H1 (cell line): Measurements from ENCODE around the gene CDH8. TPM values are rescaled to one million over a fixed set of nuclear protein-coding genes. Genes with fewer than 3 reads are reported as not detected.

ENCODE experiments used
- ASH2L ChIP-seq: fragments of 200-600, 300-600 bp; sonication (generic); IDR thresholded peaks from one replicate; pipeline ENCODE4 v1.7.1; 2017; ENCODE audit warnings: low read length
- BACH1 ChIP-seq: IDR thresholded peaks from 2 replicates; pipeline ENCODE4 v1.6.1; 2012; ENCODE audit warnings: low read length, improper control_type of control experiment
- CBX8 ChIP-seq: fragments of 300-800, 300-1000 bp; sonication (generic); IDR thresholded peaks from 2 replicates; pipeline ENCODE4 v1.7.1; 2016; ENCODE audit warnings: low read depth, low read length, borderline replicate concordance
- PHF8 ChIP-seq: fragments of 200-600 bp; sonication (generic); conservative IDR thresholded peaks from 2 replicates; pipeline ENCODE4 v1.7.1; 2012; ENCODE audit warnings: low read depth, mild to moderate bottlenecking, inconsistent platforms, low read length, moderate library complexity
- RAD21 ChIP-seq, 2 experiments: IDR thresholded peaks in 1 of 2; conservative IDR thresholded peaks in 1 of 2; 2 replicates each; pipeline ENCODE4 v1.6.1; 2011; ENCODE audit warnings: low read depth in 2 of 2, low read length in 2 of 2, improper control_type of control experiment in 1 of 2, inconsistent platforms in 1 of 2, mild to moderate bottlenecking in 1 of 2, moderate library complexity in 1 of 2
- RFX5 ChIP-seq: IDR thresholded peaks from 2 replicates; pipeline ENCODE4 v1.6.1; 2011; ENCODE audit warnings: low read depth, low read length, improper control_type of control experiment, borderline replicate concordance
- SUZ12 ChIP-seq: fragments of 200-600 bp; sonication (generic); IDR thresholded peaks from 2 replicates; pipeline ENCODE4 v1.6.1; 2012; ENCODE audit warnings: mild to moderate bottlenecking, inconsistent platforms, low read length, moderate library complexity, mixed read lengths
- TBP ChIP-seq: IDR thresholded peaks from 2 replicates; pipeline ENCODE4 v1.6.1; 2011; ENCODE audit warnings: low read depth, low read length, improper control_type of control experiment
- polyA plus RNA-seq, 7 experiments: library from polyadenylated mRNA; depleted of rRNA in 3 of 7; stranded (reverse) in 5 of 7; unstranded in 2 of 7; fragments of >200 nt in 5 of 7; fragments of 200-250 nt in 2 of 7; gene quantifications; 1 replicate in 5 of 7; 2 replicates in 1 of 7; 4 replicates in 1 of 7; pipeline versions ENCODE4 v1.2.1 to v1.2.3, GENCODE V29; 2011 to 2013; ENCODE audit warnings: missing spikeins in 2 of 7, mixed read lengths in 2 of 7
- total RNA-seq: library from RNA; stranded (reverse); fragmentation: NEBNext Ultra II Directional; extraction: Animal tissue kit (Norgen Biotek cat#: 25700); gene quantifications from 2 replicates; pipeline ENCODE4 v1.2.1, GENCODE V29; 2021

CDH8 gene
- total and polyA plus RNA-seq, 2 of the 8 experiments (the other 6 are each of a cell fraction or from before 2014, with no cell fraction given), result 7.7 to 8.4 TPM

DNA sequence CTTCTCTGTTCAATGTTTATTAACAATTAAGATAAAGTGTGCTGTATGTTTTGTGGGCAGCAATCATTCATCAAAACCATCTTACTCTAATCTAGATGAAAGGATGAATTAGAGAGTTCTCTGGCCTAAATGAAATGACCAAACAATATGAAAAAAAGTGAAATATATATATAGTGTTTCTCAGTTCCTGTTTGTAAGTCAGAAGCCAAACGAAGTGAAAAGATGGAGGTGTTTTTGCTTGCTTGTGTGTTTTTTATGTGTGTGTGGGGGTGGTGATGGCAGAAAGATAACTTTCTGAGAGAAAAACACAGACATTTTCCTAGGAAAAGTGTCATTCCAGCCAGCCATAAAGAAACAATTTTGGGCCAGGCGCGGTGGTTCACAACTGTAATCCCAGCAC is 138.6 kb downstream of the CDH8 start (continued):
- TF ChIP-seq ASH2L, result no peak
- TF ChIP-seq PHF8, result no peak
- TF ChIP-seq CBX8, result no peak
- TF ChIP-seq RAD21 (IDR thresholded peaks at IDR 0.05 in 1 of 2, conservative IDR thresholded peaks at IDR 0.05 in 1 of 2; ENCODE audit: low read depth in 2 of 2, low read length in 2 of 2), result no peak
- TF ChIP-seq BACH1, result no peak
- TF ChIP-seq TBP, result no peak
- no peak for TF ChIP-seq SUZ12
- no peak for TF ChIP-seq RFX5
